Liver (tissue), 9 donors: ENCODE measurements around the gene SRP14. TPM values are rescaled to one million over a fixed set of nuclear protein-coding genes. Genes with fewer than 3 reads are reported as not detected.
"Not testable (repeated sequence)": the region's sequence is repeated elsewhere in the genome, so short reads cannot be mapped to it uniquely, and the experiment has no call there.

Source experiments
- DNase-seq: peaks from one replicate; pipeline ENCODE4 v3.0.0-alpha.2; 2017; ENCODE audit warnings: low spot score
- H3K27ac ChIP-seq, 2 donors: one replicate each; pipeline ENCODE4 v1.7.0; 2013; ENCODE audit warnings: inconsistent platforms in 2 of 2, low read length in 2 of 2, control low read depth in 1 of 2, low read depth in 1 of 2, mild to moderate bottlenecking in 1 of 2
- H3K27me3 ChIP-seq, 4 donors: one replicate each; pipeline versions ENCODE4 v1.6.1 to v1.7.0; 2013; ENCODE audit warnings: low read length in 3 of 4, inconsistent platforms in 1 of 4, mild to moderate bottlenecking in 1 of 4, moderate library complexity in 1 of 4; ENCODE audit not compliant: control insufficient read depth in 4 of 4, insufficient read depth in 4 of 4
- H3K36me3 ChIP-seq, 4 donors: one replicate each; pipeline versions ENCODE4 v1.6.1 to v1.7.0; 2013; ENCODE audit warnings: low read length in 3 of 4, mild to moderate bottlenecking in 3 of 4, low read depth in 1 of 4, moderate library complexity in 1 of 4; ENCODE audit not compliant: control insufficient read depth in 4 of 4, insufficient read depth in 3 of 4
- H3K4me1 ChIP-seq, 4 donors: one replicate each; pipeline versions ENCODE4 v1.6.1 to v1.7.0; 2013; ENCODE audit warnings: low read length in 3 of 4, mild to moderate bottlenecking in 3 of 4, moderate library complexity in 1 of 4; ENCODE audit not compliant: control insufficient read depth in 4 of 4, insufficient read depth in 4 of 4
- H3K4me3 ChIP-seq, 3 donors: one replicate each; pipeline versions ENCODE4 v1.6.1 to v1.7.0; 2013; ENCODE audit warnings: low read length in 3 of 3, control low read depth in 1 of 3, low read depth in 1 of 3, mild to moderate bottlenecking in 1 of 3
- H3K9ac ChIP-seq, 2 donors: one replicate each; pipeline ENCODE4 v1.7.0; 2013; ENCODE audit warnings: low read length in 2 of 2, mild to moderate bottlenecking in 2 of 2, moderate library complexity in 2 of 2, control low read depth in 1 of 2, low read depth in 1 of 2
- H3K9me3 ChIP-seq, 4 donors: one replicate each; pipeline versions ENCODE4 v1.6.1 to v1.7.0; 2013; ENCODE audit warnings: low read length in 3 of 4; ENCODE audit not compliant: control insufficient read depth in 4 of 4
- ATF3 ChIP-seq: IDR thresholded peaks from 2 replicates; pipeline ENCODE4 v1.6.1; 2016; ENCODE audit warnings: antibody characterized with exemption
- CTCF ChIP-seq: fragments of 150-350 bp; IDR thresholded peaks from 2 replicates; pipeline ENCODE4 v1.5.1; 2017; ENCODE audit warnings: improper control_type of control experiment, low read depth, low read length; ENCODE audit not compliant: missing input control
- EGR1 ChIP-seq, 2 donors: IDR thresholded peaks; 2 replicates each; pipeline ENCODE4 v1.6.1; 2016 to 2018; ENCODE audit warnings: antibody characterized with exemption in 2 of 2, low read depth in 2 of 2
- FOXA1 ChIP-seq: IDR thresholded peaks from 2 replicates; pipeline ENCODE4 v1.6.1; 2016; ENCODE audit warnings: antibody characterized with exemption
- FOXA2 ChIP-seq: IDR thresholded peaks from 2 replicates; pipeline ENCODE4 v1.6.1; 2016; ENCODE audit warnings: antibody characterized with exemption
- GABPA ChIP-seq, 2 donors: IDR thresholded peaks in 1 of 2; conservative IDR thresholded peaks in 1 of 2; 2 replicates each; pipeline ENCODE4 v1.6.1; 2016; ENCODE audit warnings: antibody characterized with exemption in 2 of 2, mild to moderate bottlenecking in 1 of 2, moderate library complexity in 1 of 2
- HNF4A ChIP-seq, 2 donors: conservative IDR thresholded peaks; 2 replicates each; pipeline ENCODE4 v1.6.1; 2016; ENCODE audit warnings: antibody characterized with exemption in 2 of 2, mild to moderate bottlenecking in 2 of 2
- HNF4G ChIP-seq: IDR thresholded peaks from 2 replicates; pipeline ENCODE4 v1.6.1; 2016; ENCODE audit warnings: antibody characterized with exemption
- JUND ChIP-seq, 2 donors: IDR thresholded peaks; 2 replicates each; pipeline ENCODE4 v1.6.1; 2016; ENCODE audit warnings: antibody characterized with exemption in 2 of 2
- MAX ChIP-seq: IDR thresholded peaks from 2 replicates; pipeline ENCODE4 v1.6.1; 2016; ENCODE audit warnings: antibody characterized with exemption
- NR2F2 ChIP-seq: IDR thresholded peaks from 2 replicates; pipeline ENCODE4 v1.6.1; 2016; ENCODE audit warnings: antibody characterized with exemption
- RAD21 ChIP-seq, 2 donors: IDR thresholded peaks; 2 replicates each; pipeline ENCODE4 v1.6.1; 2016; ENCODE audit warnings: antibody characterized with exemption in 2 of 2, mild to moderate bottlenecking in 2 of 2
- REST ChIP-seq: IDR thresholded peaks from 2 replicates; pipeline ENCODE4 v1.6.1; 2016; ENCODE audit warnings: antibody characterized with exemption, mild to moderate bottlenecking
- RXRA ChIP-seq, 2 donors: IDR thresholded peaks; 2 replicates each; pipeline ENCODE4 v1.6.1; 2017 to 2018; ENCODE audit warnings: antibody characterized with exemption in 2 of 2, mild to moderate bottlenecking in 1 of 2
- SP1 ChIP-seq: IDR thresholded peaks from 2 replicates; pipeline ENCODE4 v1.6.1; 2018; ENCODE audit warnings: antibody characterized with exemption, mild to moderate bottlenecking
- TAF1 ChIP-seq: conservative IDR thresholded peaks from 2 replicates; pipeline ENCODE4 v1.6.1; 2016; ENCODE audit warnings: antibody characterized with exemption, mild to moderate bottlenecking
- YY1 ChIP-seq: IDR thresholded peaks from 2 replicates; pipeline ENCODE4 v1.6.1; 2016; ENCODE audit warnings: antibody characterized with exemption, mild to moderate bottlenecking
- ZBTB33 ChIP-seq: IDR thresholded peaks from 2 replicates; pipeline ENCODE4 v1.6.1; 2016; ENCODE audit warnings: antibody characterized with exemption
- WGBS: extraction: QIAGEN DNeasy Blood & Tissue Kit; methylation state at CpG from one replicate; pipeline ENCODE4 v1.1.7; 2013; 5-methylcytosine and 5-hydroxymethylcytosine counted together
- polyA plus RNA-seq, 2 donors: library from polyadenylated mRNA; stranded (reverse) in 1 of 2; unstranded in 1 of 2; fragments of 200-250 nt in 1 of 2; fragments of >200 nt in 1 of 2; fragmentation: Nextera tagmentation in 1 of 2; extraction: Ambion mirVana in 1 of 2; gene quantifications; one replicate each; pipeline versions ENCODE4 v1.2.1 to v1.2.3, GENCODE V29; 2013 to 2015
- total RNA-seq, 2 donors: library from RNA; depleted of rRNA; stranded (reverse); fragments of >200 nt; gene quantifications; one replicate each; pipeline ENCODE4 v1.2.3, GENCODE V29; 2014
- donor health status: healthy.
- donor health status: healthy.
- donor health status: healthy.
- donor health status: healthy.
- donor health status: healthy.

Gene SRP14
- total and polyA plus RNA-seq, 4 donors: 67.2 to 357 (median 116) TPM

- Histone ChIP-seq H3K27me3 (no peaks in the 10 kb centered on the region), H3K4me3 (no peak overlapping the region), H3K36me3 (peaks cover 0 to 25% (median 20%) of the 10 kb centered on the region in 4 donors), H3K27ac (no peak overlapping the region), H3K9me3 (no peaks in the 10 kb centered on the region), H3K9ac (no peak overlapping the region), H3K4me1 (peaks cover 0 to 4% (median 2%) of the 10 kb centered on the region in 4 donors)
- 96% methylated on average over 1 of the region's 1 CpG for WGBS
- no peak for DNase-seq
- TF ChIP-seq FOXA2 (no peak), EGR1 (IDR thresholded peaks at IDR 0.05; ENCODE audit: low read depth in 2 of 2) (no peak), REST (no peak), SP1 (no peak), MAX (no peak), ZBTB33 (no peak), HNF4G (no peak), CTCF (no peak), GABPA (IDR thresholded peaks at IDR 0.05 in 1 of 2, conservative IDR thresholded peaks at IDR 0.05 in 1 of 2) (no peak), RXRA (IDR thresholded peaks at IDR 0.05) (no peak), JUND (IDR thresholded peaks at IDR 0.05) (no peak), RAD21 (IDR thresholded peaks at IDR 0.05) (no peak), YY1 (no peak), FOXA1 (no peak), ATF3 (no peak), HNF4A (conservative IDR thresholded peaks at IDR 0.05) (no peak), TAF1 (no peak), NR2F2 (no peak)
These were observed 42.0 kb downstream of the SRP14 start for GRCh38 chr15:39997031-39997430.

GRCh38 chr15:39996228-39996627 lies 42.8 kb downstream of the SRP14 start:
- WGBS: 97% methylated on average over 2 of the region's 2 CpGs
- not testable (repeated sequence) for H3K27ac ChIP-seq, H3K4me1 ChIP-seq, H3K9ac ChIP-seq, H3K4me3 ChIP-seq, H3K9me3 ChIP-seq, H3K27me3 ChIP-seq, DNase-seq
- H3K36me3 ChIP-seq: peaks cover 0 to 31% (median 22%) of the 10 kb centered on the region in 4 donors

- not testable (repeated sequence) for H3K9ac ChIP-seq, H3K4me1 ChIP-seq, H3K27me3 ChIP-seq, DNase-seq, H3K27ac ChIP-seq, H3K9me3 ChIP-seq, H3K4me3 ChIP-seq
- peaks cover 3 to 52% (median 44%) of the 10 kb centered on the region in 4 donors for H3K36me3 ChIP-seq
- 98% methylated on average over 5 of the region's 5 CpGs for WGBS
These were observed 46.0 kb downstream of the SRP14 start for GRCh38 chr15:39992953-39993352.
